A549 (cell line): ENCODE results near the gene CCKAR. TPM values are rescaled to one million over a fixed set of nuclear protein-coding genes. Genes with fewer than 3 reads are reported as not detected.

Source experiments
- ATAC-seq, 2 experiments: fragments of 200-7000 bp in 1 of 2; fragments of >200 bp in 1 of 2; cut with Nextera tagmentation in 1 of 2; cut with Tn5 transposase in 1 of 2; 3 replicates each; pipeline versions ENCODE4 v1.8.0 to v1.9.1; 2018 to 2020; ENCODE audit warnings: mild to moderate bottlenecking in 1 of 2, moderate library complexity in 1 of 2
- CTCF ChIA-PET: fragments of 300-600 bp; sonication (Branson Sonifier 250); formaldehyde crosslinking; extraction: SDS; loops from one replicate; lab custom pipeline; 2021; ENCODE audit warnings: antibody characterized with exemption, inconsistent platforms; lab: Yijun Ruan, JAX
- POLR2A ChIA-PET: fragments of 350-600 bp; formaldehyde crosslinking; extraction: SDS; loops from one replicate; lab custom pipeline; 2021; ENCODE audit warnings: antibody characterized with exemption, inconsistent platforms; lab: Yijun Ruan, JAX
- DNase-seq, 2 experiments: peaks; one replicate each; pipeline versions ENCODE4 v3.0.0 to v3.0.0-alpha.2; 2011 to 2016; ENCODE audit warnings: low read depth in 1 of 2, low spot score in 1 of 2
- FAIRE-seq: peaks from 2 replicates; lab custom pipeline; 2011; peaks lifted over from hg19 to GRCh38; lab: Jason Lieb, UNC
- H3K27ac ChIP-seq, 2 experiments: fragments of >200 bp; sonication (Bioruptor Twin); formaldehyde crosslinking; 3 replicates each; pipeline ENCODE4 v1.5.1; 2016 to 2017
- H3K4me1 ChIP-seq: fragments of >200 bp; sonication (Bioruptor Twin); formaldehyde crosslinking; 3 replicates; pipeline ENCODE4 v1.6.1; 2016
- H3K4me2 ChIP-seq: fragments of >200 bp; sonication (Bioruptor Twin); formaldehyde crosslinking; 3 replicates; pipeline ENCODE4 v1.6.1; 2016
- H3K4me3 ChIP-seq: fragments of >200 bp; sonication (Bioruptor Twin); formaldehyde crosslinking; 3 replicates; pipeline ENCODE4 v1.5.1; 2016
- H3K9me3 ChIP-seq: fragments of >200 bp; sonication (Bioruptor Twin); formaldehyde crosslinking; 3 replicates; pipeline ENCODE4 v1.6.1; 2016
- CEBPB ChIP-seq, 2 experiments: fragments of >200 bp in 1 of 2; sonication (Bioruptor Twin) in 1 of 2; formaldehyde crosslinking in 1 of 2; IDR thresholded peaks; 2 replicates each; pipeline ENCODE4 v1.6.1; 2012 to 2016
- CHD4 ChIP-seq: fragments of 200-600 bp; sonication (generic); IDR thresholded peaks from 2 replicates; pipeline ENCODE4 v1.6.1; 2016; ENCODE audit warnings: antibody characterized with exemption, mild to moderate bottlenecking, borderline replicate concordance
- EHF ChIP-seq: fragments of 250-450 bp; sonication (Bioruptor Pico); IDR thresholded peaks from 2 replicates; pipeline ENCODE4 v1.5.0; 2020; ENCODE audit warnings: mild to moderate bottlenecking
- EHMT2 ChIP-seq: fragments of 200-600 bp; sonication (generic); IDR thresholded peaks from 2 replicates; pipeline ENCODE4 v1.6.1; 2016; ENCODE audit warnings: antibody characterized with exemption, low read depth, mild to moderate bottlenecking, moderate library complexity
- ESRRA ChIP-seq: fragments of 150-350 bp; IDR thresholded peaks from 2 replicates; pipeline ENCODE4 v1.6.1; 2014; ENCODE audit warnings: mild to moderate bottlenecking, low read length, borderline replicate concordance
- FOXS1 ChIP-seq: fragments of 250-450 bp; sonication (Bioruptor Pico); IDR thresholded peaks from 2 replicates; pipeline ENCODE4 v1.5.0; 2020; ENCODE audit warnings: mild to moderate bottlenecking, moderate library complexity
- GATA3 ChIP-seq: IDR thresholded peaks from 2 replicates; pipeline ENCODE4 v1.6.1; 2012; ENCODE audit warnings: borderline replicate concordance
- HDAC2 ChIP-seq: fragments of 200-600 bp; sonication (generic); IDR thresholded peaks from 2 replicates; pipeline ENCODE4 v1.6.1; 2016
- HEYL ChIP-seq: fragments of 250-450 bp; sonication (Bioruptor Pico); IDR thresholded peaks from 2 replicates; pipeline ENCODE4 v1.8.0; 2021; ENCODE audit warnings: mild to moderate bottlenecking, moderate library complexity
- HOXB5 ChIP-seq: fragments of 250-450 bp; sonication (Bioruptor Pico); IDR thresholded peaks from 2 replicates; pipeline ENCODE4 v1.5.0; 2020; ENCODE audit warnings: mild to moderate bottlenecking, moderate library complexity
- MAZ ChIP-seq: fragments of 150-350 bp; IDR thresholded peaks from 2 replicates; pipeline ENCODE4 v1.6.1; 2014; ENCODE audit warnings: antibody characterized with exemption, low read depth, low read length, borderline replicate concordance
- NFE2L2 ChIP-seq: fragments of 150-350 bp; conservative IDR thresholded peaks from 2 replicates; pipeline ENCODE4 v1.6.1; 2014; ENCODE audit warnings: low read length
- RAD21 ChIP-seq, 2 experiments: fragments of >200 bp in 1 of 2; sonication (Bioruptor Twin) in 1 of 2; formaldehyde crosslinking in 1 of 2; IDR thresholded peaks in 1 of 2; conservative IDR thresholded peaks in 1 of 2; 2 replicates in 1 of 2; 3 replicates in 1 of 2; pipeline ENCODE4 v1.6.1; 2012 to 2018; ENCODE audit warnings: inconsistent platforms in 1 of 2
- RNF2 ChIP-seq: fragments of 200-600 bp; sonication (generic); IDR thresholded peaks from 2 replicates; pipeline ENCODE4 v1.6.1; 2016; ENCODE audit warnings: low read depth, mild to moderate bottlenecking, antibody characterized with exemption, moderate library complexity, borderline replicate concordance
- SREBF2 ChIP-seq: fragments of 450-650 bp; IDR thresholded peaks from 2 replicates; pipeline ENCODE4 v1.6.1; 2014; ENCODE audit warnings: mild to moderate bottlenecking, moderate library complexity
- TP53 ChIP-seq: fragments of 250-450 bp; sonication (Bioruptor Pico); IDR thresholded peaks from 2 replicates; pipeline ENCODE4 v1.5.0; 2021; ENCODE audit warnings: mild to moderate bottlenecking, moderate library complexity
- USF2 ChIP-seq: fragments of 450-650 bp; IDR thresholded peaks from 2 replicates; pipeline ENCODE4 v1.6.1; 2014; ENCODE audit warnings: antibody characterized with exemption
- ZC3H11A ChIP-seq: fragments of 450-650 bp; IDR thresholded peaks from 2 replicates; pipeline ENCODE4 v1.6.1; 2014; ENCODE audit warnings: antibody characterized with exemption, mild to moderate bottlenecking
- WGBS: methylation state at CpG from one replicate; pipeline ENCODE4 v1.1.6; 2017; ENCODE audit errors: missing lambda C conversion rate; 5-methylcytosine and 5-hydroxymethylcytosine counted together
- polyA plus RNA-seq, 4 experiments: library from polyadenylated mRNA; depleted of rRNA in 3 of 4; stranded (reverse); fragments of >200 nt; fragmentation: RNase III in 1 of 4; extraction: RNeasy Plus Mini Kit Qiagen cat#74134 plus additional on column Dnase treatment in 1 of 4; gene quantifications; 2 replicates in 3 of 4; 3 replicates in 1 of 4; pipeline ENCODE4 v1.2.3, GENCODE V29; 2011 to 2017
- TF ChIP-seq, protein P1 (sequence below): fragments of 250-450 bp; sonication (Bioruptor Pico); IDR thresholded peaks from 2 replicates; pipeline ENCODE4 v1.5.0; 2021; ENCODE audit warnings: mild to moderate bottlenecking, moderate library complexity, borderline replicate concordance
- TF ChIP-seq, protein P2 (sequence below): fragments of >200 bp; sonication (Bioruptor Twin); formaldehyde crosslinking; IDR thresholded peaks from 3 replicates; pipeline ENCODE4 v1.6.1; 2016

Gene CCKAR
- polyA plus RNA-seq, 2 of the 4 experiments (the other 2 are of a cell fraction): not detected

- Histone ChIP-seq H3K27ac (no peak overlapping the region), H3K4me3 (no peak overlapping the region), H3K4me1 (no peaks in the 10 kb centered on the region)
- ATAC-seq (no peak), DNase-seq (no peak)
- TF ChIP-seq SREBF2: no peak
- TF ChIP-seq CHD4: no peak
- TF ChIP-seq FOXS1 (CRISPR knock-in tag): no peak
- TF ChIP-seq NFE2L2: no peak
- TF ChIP-seq GATA3: no peak
- no peak for TF ChIP-seq USF2
- TF ChIP-seq EHMT2: no peak
- no peak for TF ChIP-seq MAZ
- TF ChIP-seq, all 56 proteins: peak for 0
- Histone ChIP-seq H3K4me2 (no peak overlapping the region), H3K9me3 (no peaks in the 10 kb centered on the region)
- CTCF ChIA-PET: no interaction called here
- POLR2A ChIA-PET: no interaction called here
- 63% methylated on average over 5 of the region's 5 CpGs for WGBS
- FAIRE-seq: no peak
These were observed 39.2 kb upstream of the CCKAR start for GRCh38 chr4:26529479-26529878.

GRCh38 chr4:26525771-26526150 lies 35.5 kb upstream of the CCKAR start:
- FAIRE-seq: no peak

DNA sequence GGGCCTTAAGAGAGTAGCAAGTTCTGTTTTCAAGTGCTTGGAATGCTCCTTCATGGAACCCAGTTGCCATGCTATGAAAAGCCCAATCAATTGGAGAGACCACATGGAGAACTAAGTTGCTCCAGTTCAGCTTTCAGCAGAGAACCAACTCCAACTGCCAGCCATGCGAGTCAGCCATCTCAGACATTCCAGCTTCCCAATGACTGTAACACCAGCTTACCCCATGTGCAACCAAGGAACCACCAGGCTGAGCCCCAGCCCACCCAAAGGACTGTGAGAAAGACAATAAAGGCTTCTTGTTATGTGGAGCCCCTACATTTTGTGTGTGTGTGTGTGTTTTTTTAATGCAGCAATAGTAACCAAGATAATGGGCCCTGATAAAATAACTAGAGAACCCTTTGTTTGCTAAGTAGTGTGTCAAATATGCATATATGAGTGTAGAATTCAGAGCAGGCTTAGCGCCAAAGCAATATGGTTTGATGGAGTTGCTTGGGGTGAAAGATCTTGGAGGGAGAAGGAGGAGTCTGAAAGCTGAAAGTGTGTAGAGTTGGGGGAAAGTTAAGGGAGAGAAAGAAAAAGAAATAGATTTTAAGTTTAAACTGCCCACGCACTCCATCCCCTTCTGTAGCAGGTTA lies 35.0 kb upstream of the CCKAR start:
- Histone ChIP-seq H3K4me3 (no peak overlapping the region), H3K27ac (no peak overlapping the region), H3K4me1 (no peaks in the 10 kb centered on the region), H3K9me3 (no peaks in the 10 kb centered on the region), H3K4me2 (no peak overlapping the region)
- no peak for TF ChIP-seq CEBPB (IDR thresholded peaks at IDR 0.05)
- TF ChIP-seq, protein P1, sequence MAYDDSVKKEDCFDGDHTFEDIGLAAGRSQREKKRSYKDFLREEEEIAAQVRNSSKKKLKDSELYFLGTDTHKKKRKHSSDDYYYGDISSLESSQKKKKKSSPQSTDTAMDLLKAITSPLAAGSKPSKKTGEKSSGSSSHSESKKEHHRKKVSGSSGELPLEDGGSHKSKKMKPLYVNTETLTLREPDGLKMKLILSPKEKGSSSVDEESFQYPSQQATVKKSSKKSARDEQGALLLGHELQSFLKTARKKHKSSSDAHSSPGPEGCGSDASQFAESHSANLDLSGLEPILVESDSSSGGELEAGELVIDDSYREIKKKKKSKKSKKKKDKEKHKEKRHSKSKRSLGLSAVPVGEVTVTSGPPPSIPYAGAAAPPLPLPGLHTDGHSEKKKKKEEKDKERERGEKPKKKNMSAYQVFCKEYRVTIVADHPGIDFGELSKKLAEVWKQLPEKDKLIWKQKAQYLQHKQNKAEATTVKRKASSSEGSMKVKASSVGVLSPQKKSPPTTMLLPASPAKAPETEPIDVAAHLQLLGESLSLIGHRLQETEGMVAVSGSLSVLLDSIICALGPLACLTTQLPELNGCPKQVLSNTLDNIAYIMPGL (CRISPR knock-in tag): no peak
- TF ChIP-seq HEYL (CRISPR knock-in tag): no peak
- TF ChIP-seq, protein P2, sequence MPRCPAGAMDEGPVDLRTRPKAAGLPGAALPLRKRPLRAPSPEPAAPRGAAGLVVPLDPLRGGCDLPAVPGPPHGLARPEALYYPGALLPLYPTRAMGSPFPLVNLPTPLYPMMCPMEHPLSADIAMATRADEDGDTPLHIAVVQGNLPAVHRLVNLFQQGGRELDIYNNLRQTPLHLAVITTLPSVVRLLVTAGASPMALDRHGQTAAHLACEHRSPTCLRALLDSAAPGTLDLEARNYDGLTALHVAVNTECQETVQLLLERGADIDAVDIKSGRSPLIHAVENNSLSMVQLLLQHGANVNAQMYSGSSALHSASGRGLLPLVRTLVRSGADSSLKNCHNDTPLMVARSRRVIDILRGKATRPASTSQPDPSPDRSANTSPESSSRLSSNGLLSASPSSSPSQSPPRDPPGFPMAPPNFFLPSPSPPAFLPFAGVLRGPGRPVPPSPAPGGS: no peak
- TF ChIP-seq ZC3H11A: no peak
- ChIA-PET POLR2A (no interaction called here), CTCF (no interaction called here)
- ATAC-seq (no peak), DNase-seq (no peak), FAIRE-seq (no peak)
- WGBS: 85% methylated on average over 3 of the region's 3 CpGs

More at GRCh38 chr4:26525771-26526150, 35.5 kb upstream of the CCKAR start:
- Histone ChIP-seq H3K27ac (no peak overlapping the region), H3K4me2 (no peak overlapping the region), H3K9me3 (no peaks in the 10 kb centered on the region), H3K4me3 (no peak overlapping the region), H3K4me1 (no peaks in the 10 kb centered on the region)
- DNase-seq (no peak), ATAC-seq (no peak)
- 35% methylated on average over 4 of the region's 4 CpGs for WGBS
- TF ChIP-seq TP53 (no peak), EHF (no peak), GATA3 (no peak), ESRRA (no peak), RNF2 (no peak), RAD21 (conservative IDR thresholded peaks at IDR 0.05 in 1 of 2, IDR thresholded peaks at IDR 0.05 in 1 of 2) (no peak), HDAC2 (no peak), HOXB5 (no peak)
- CTCF ChIA-PET: no interaction called here
- POLR2A ChIA-PET: no interaction called here
